GM10248 (cell line): ENCODE results near the gene LCMT1.
A peak's percentile ranks its signal among the peaks of the same experiment; 100 is the strongest.

ENCODE experiments used
- CTCF ChIA-PET: fragments of 300-600 bp; sonication (Branson Sonifier 250); formaldehyde crosslinking; extraction: SDS; loops from one replicate; lab custom pipeline; 2021; ENCODE audit warnings: antibody characterized with exemption; lab: Yijun Ruan, JAX
- POLR2A ChIA-PET: fragments of 350-650 bp; sonication (Branson Sonifier 250); formaldehyde crosslinking; extraction: SDS; loops from one replicate; lab custom pipeline; 2020; ENCODE audit warnings: antibody characterized with exemption; lab: Yijun Ruan, JAX
- DNase-seq: peaks from one replicate; pipeline ENCODE4 v3.0.0; 2012; ENCODE audit errors: extremely low spot score
- CTCF ChIP-seq: IDR thresholded peaks from 2 replicates; pipeline ENCODE4 v1.5.1; 2012; ENCODE audit warnings: mild to moderate bottlenecking, low read depth; ENCODE audit errors: extremely low read depth, missing control alignments, control extremely low read depth

Gene LCMT1

GRCh38 chr16:25066426-25066746 is 45.2 kb upstream of the LCMT1 start:
- POLR2A ChIA-PET, result no interaction called here
- no peak for TF ChIP-seq CTCF
- peak; percentile 31 for DNase-seq
- CTCF ChIA-PET, result interaction anchor here (0.7 to 3.2 kb wide), 4 partner anchors 9 to 78 kb away, joined by 3 to 19 read pairs (median 4); partner anchors contain the start of gene LCMT1

GRCh38 chr16:25066747-25067631 is 44.6 kb upstream of the LCMT1 start:
- TF ChIP-seq CTCF, result no peak
- ChIA-PET CTCF (interaction anchor here (0.7 to 3.2 kb wide), 5 partner anchors 10 to 232 kb away, joined by 3 to 19 read pairs (median 3); partner anchors contain the start of gene LCMT1), POLR2A (no interaction called here)
- DNase-seq, result peak; percentile 96

- POLR2A ChIA-PET, result no interaction called here
- TF ChIP-seq CTCF, result no peak
- no peak for DNase-seq
- CTCF ChIA-PET, result no interaction called here
These were observed 37.7 kb upstream of the LCMT1 start for GRCh38 chr16:25073854-25074253.

- POLR2A ChIA-PET, result no interaction called here
- no peak for TF ChIP-seq CTCF
- CTCF ChIA-PET, result interaction anchor here (0.8 to 1.5 kb wide), 3 partner anchors 12 to 31 kb away, joined by 3 to 4 read pairs (median 3); no protein-coding TSS in a partner anchor
- no peak for DNase-seq
These were observed 33.1 kb upstream of the LCMT1 start for GRCh38 chr16:25078386-25078978.

GRCh38 chr16:25079637-25080378 is 31.7 kb upstream of the LCMT1 start:
- no peak for DNase-seq
- POLR2A ChIA-PET, result no interaction called here
- TF ChIP-seq CTCF, result no peak
- CTCF ChIA-PET, result interaction anchor here (1.1 to 1.5 kb wide), 3 partner anchors 10 to 16 kb away, joined by 3 to 4 read pairs (median 3); no protein-coding TSS in a partner anchor
